Measurements from ENCODE around the gene CXCR2. TPM values are rescaled to one million over a fixed set of nuclear protein-coding genes. Genes with fewer than 3 reads are reported as not detected.

CXCR2 gene
- total RNA-seq, 1 donor from 2014 or later: 0.07 TPM

- Histone ChIP-seq H3K27me3 (ENCODE audit: insufficient read depth, low read length) (peaks cover 22% of the 10 kb centered on the region), H4K20me1 (ENCODE audit: insufficient read depth, low read length) (no peaks in the 10 kb centered on the region), H3K4me2 (ENCODE audit: low read length) (no peak overlapping the region), H3K79me2 (ENCODE audit: insufficient read depth, low read length) (no peaks in the 10 kb centered on the region), H3K4me3 (ENCODE audit: insufficient read depth, low read depth, low read length) (no peak overlapping the region), H2AFZ (ENCODE audit: low read depth, low read length) (no peak overlapping the region), H3K9me3 (ENCODE audit: insufficient read depth, low read depth, low read length) (no peaks in the 10 kb centered on the region), H3K36me3 (ENCODE audit: insufficient read depth, low read length) (no peaks in the 10 kb centered on the region), H3K27ac (ENCODE audit: low read depth, low read length) (no peak overlapping the region), H3K9ac (ENCODE audit: low read length) (no peak overlapping the region), H3K4me1 (ENCODE audit: insufficient read depth, low read length) (no peaks in the 10 kb centered on the region)
- Mint-ChIP-seq H3K36me3 (ENCODE audit: low read depth, unreplicated experiment) (peaks cover 3% of the 10 kb centered on the region), H3K4me3 (ENCODE audit: unreplicated experiment) (no peak overlapping the region), H3K27ac (ENCODE audit: unreplicated experiment) (no peak overlapping the region), H3K27me3 (ENCODE audit: low read depth, unreplicated experiment) (peaks cover 55% of the 10 kb centered on the region), H3K9me3 (ENCODE audit: unreplicated experiment) (peaks cover 7% of the 10 kb centered on the region), H3K4me1 (ENCODE audit: low read depth, unreplicated experiment) (peaks cover 2% of the 10 kb centered on the region)
- FAIRE-seq (no peak), DNase-seq (ENCODE audit: low read depth) (no peak)
- TF ChIP-seq EZH2 (IDR thresholded peaks at IDR 0.05; ENCODE audit: insufficient read depth, low read length): no peak
- TF ChIP-seq, protein P1, sequence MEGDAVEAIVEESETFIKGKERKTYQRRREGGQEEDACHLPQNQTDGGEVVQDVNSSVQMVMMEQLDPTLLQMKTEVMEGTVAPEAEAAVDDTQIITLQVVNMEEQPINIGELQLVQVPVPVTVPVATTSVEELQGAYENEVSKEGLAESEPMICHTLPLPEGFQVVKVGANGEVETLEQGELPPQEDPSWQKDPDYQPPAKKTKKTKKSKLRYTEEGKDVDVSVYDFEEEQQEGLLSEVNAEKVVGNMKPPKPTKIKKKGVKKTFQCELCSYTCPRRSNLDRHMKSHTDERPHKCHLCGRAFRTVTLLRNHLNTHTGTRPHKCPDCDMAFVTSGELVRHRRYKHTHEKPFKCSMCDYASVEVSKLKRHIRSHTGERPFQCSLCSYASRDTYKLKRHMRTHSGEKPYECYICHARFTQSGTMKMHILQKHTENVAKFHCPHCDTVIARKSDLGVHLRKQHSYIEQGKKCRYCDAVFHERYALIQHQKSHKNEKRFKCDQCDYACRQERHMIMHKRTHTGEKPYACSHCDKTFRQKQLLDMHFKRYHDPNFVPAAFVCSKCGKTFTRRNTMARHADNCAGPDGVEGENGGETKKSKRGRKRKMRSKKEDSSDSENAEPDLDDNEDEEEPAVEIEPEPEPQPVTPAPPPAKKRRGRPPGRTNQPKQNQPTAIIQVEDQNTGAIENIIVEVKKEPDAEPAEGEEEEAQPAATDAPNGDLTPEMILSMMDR (IDR thresholded peaks at IDR 0.05; ENCODE audit: insufficient read depth, low read depth, low read length): no peak
Measured at GRCh38 chr2:218161644-218162043, 35.8 kb downstream of the CXCR2 start.

DNA sequence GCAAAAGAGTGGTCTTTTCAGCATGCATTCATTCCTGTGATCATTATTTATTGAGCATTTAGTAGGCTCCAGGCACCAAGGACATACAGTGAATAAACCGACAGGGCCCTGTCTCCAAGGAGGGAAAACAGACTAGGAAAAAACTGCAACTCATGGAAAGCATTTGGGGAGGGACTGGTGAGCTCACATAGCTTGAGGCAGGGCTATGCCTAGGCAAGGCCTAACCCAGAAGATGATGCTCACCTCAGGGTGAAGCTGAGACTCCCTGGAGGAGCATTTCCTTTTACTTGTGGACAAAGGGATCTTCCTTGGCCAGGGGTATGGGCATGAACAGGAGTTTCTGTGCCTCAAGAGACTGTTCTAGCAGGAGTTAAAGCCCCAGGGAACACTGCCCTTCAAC, 37.0 kb downstream of the CXCR2 start:
- no peak for FAIRE-seq
- Mint-ChIP-seq H3K36me3 (ENCODE audit: low read depth, unreplicated experiment) (peaks cover 3% of the 10 kb centered on the region), H3K27me3 (ENCODE audit: low read depth, unreplicated experiment) (peaks cover 59% of the 10 kb centered on the region), H3K9me3 (ENCODE audit: unreplicated experiment) (peaks cover 10% of the 10 kb centered on the region), H3K4me1 (ENCODE audit: low read depth, unreplicated experiment) (peaks cover 2% of the 10 kb centered on the region), H3K4me3 (ENCODE audit: unreplicated experiment) (no peak overlapping the region), H3K27ac (ENCODE audit: unreplicated experiment) (no peak overlapping the region)
- no peak overlapping the region for H2AFZ ChIP-seq (ENCODE audit: low read depth, low read length)
- peaks cover 29% of the 10 kb centered on the region for H3K27me3 ChIP-seq (ENCODE audit: insufficient read depth, low read length)
- no peaks in the 10 kb centered on the region for H3K36me3 ChIP-seq (ENCODE audit: insufficient read depth, low read length)
- H3K4me1 ChIP-seq (ENCODE audit: insufficient read depth, low read length): no peaks in the 10 kb centered on the region
- H3K9ac ChIP-seq (ENCODE audit: low read length): no peak overlapping the region
- H3K27ac ChIP-seq (ENCODE audit: low read depth, low read length): no peak overlapping the region
- H3K4me3 ChIP-seq (ENCODE audit: insufficient read depth, low read depth, low read length): no peak overlapping the region
- H3K79me2 ChIP-seq (ENCODE audit: insufficient read depth, low read length): no peaks in the 10 kb centered on the region
- no peaks in the 10 kb centered on the region for H3K9me3 ChIP-seq (ENCODE audit: insufficient read depth, low read depth, low read length)
- TF ChIP-seq, protein P1 (IDR thresholded peaks at IDR 0.05; ENCODE audit: insufficient read depth, low read depth, low read length): no peak
- TF ChIP-seq EZH2 (IDR thresholded peaks at IDR 0.05; ENCODE audit: insufficient read depth, low read length): no peak
- no peak overlapping the region for H3K4me2 ChIP-seq (ENCODE audit: low read length)
- H4K20me1 ChIP-seq (ENCODE audit: insufficient read depth, low read length): no peaks in the 10 kb centered on the region
- no peak for DNase-seq (ENCODE audit: low read depth)

DNA sequence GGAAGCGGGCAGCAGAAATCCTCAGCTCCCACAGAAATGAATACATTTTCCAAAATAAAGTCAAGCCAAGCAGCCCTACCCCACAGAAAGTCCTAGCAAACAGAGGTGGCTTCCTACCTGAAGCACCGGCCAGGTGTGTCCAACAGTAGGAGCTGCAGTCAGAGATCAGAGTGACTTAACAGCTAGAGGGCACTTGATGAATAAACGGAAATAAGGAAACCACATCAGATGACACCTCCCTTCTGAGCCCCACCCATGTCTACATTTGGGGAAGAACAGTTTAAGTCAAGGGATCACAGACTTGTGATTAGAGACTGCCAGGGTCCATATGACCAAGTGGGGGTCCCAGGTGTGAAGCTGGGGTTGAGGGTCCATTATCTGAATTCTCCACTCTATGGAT, 41.0 kb downstream of the CXCR2 start, which contains the start of gene CXCR1:
Gene CXCR1 (minus strand): TSS at position 172 of the 400 bp plus-strand sequence. CDS start 1,751 bp downstream, outside the sequence.
- Histone ChIP-seq H3K4me3 (ENCODE audit: insufficient read depth, low read depth, low read length) (no peak within 1 kb of the TSS), H3K9ac (ENCODE audit: low read length) (no peak within 1 kb of the TSS), H3K36me3 (ENCODE audit: insufficient read depth, low read length) (no peaks in the 10 kb centered on the region), H3K27me3 (ENCODE audit: insufficient read depth, low read length) (peaks cover 27% of the 10 kb centered on the region), H3K4me1 (ENCODE audit: insufficient read depth, low read length) (no peaks in the 10 kb centered on the region), H3K9me3 (ENCODE audit: insufficient read depth, low read depth, low read length) (no peaks in the 10 kb centered on the region), H3K27ac (ENCODE audit: low read depth, low read length) (no peak within 1 kb of the TSS), H4K20me1 (ENCODE audit: insufficient read depth, low read length) (no peaks in the 10 kb centered on the region), H3K4me2 (ENCODE audit: low read length) (no peak within 1 kb of the TSS), H3K79me2 (ENCODE audit: insufficient read depth, low read length) (no peaks in the 10 kb centered on the region), H2AFZ (ENCODE audit: low read depth, low read length) (no peak within 1 kb of the TSS)
- TF ChIP-seq, protein P1 (IDR thresholded peaks at IDR 0.05; ENCODE audit: insufficient read depth, low read depth, low read length): no peak
- TF ChIP-seq EZH2 (IDR thresholded peaks at IDR 0.05; ENCODE audit: insufficient read depth, low read length): no peak
- no peak for DNase-seq (ENCODE audit: low read depth)
- H3K9me3 Mint-ChIP-seq (ENCODE audit: unreplicated experiment): peaks cover 10% of the 10 kb centered on the region
- no peak for FAIRE-seq
- no peak within 1 kb of the TSS for H3K27ac Mint-ChIP-seq (ENCODE audit: unreplicated experiment)
- H3K4me3 Mint-ChIP-seq (ENCODE audit: unreplicated experiment): no peak within 1 kb of the TSS
- H3K27me3 Mint-ChIP-seq (ENCODE audit: low read depth, unreplicated experiment): peaks cover 51% of the 10 kb centered on the region
- peaks cover 3% of the 10 kb centered on the region for H3K36me3 Mint-ChIP-seq (ENCODE audit: low read depth, unreplicated experiment)
- H3K4me1 Mint-ChIP-seq (ENCODE audit: low read depth, unreplicated experiment): peaks cover 1% of the 10 kb centered on the region

Measured in astrocyte (in vitro differentiated cells and primary cell).